ENCODE results near the gene TTPAL.

The TTPAL gene

GRCh38 chr20:44542890-44543289 is 67.2 kb downstream of the TTPAL start:
- no peak for DNase-seq

- no peak for DNase-seq
These were observed 67.7 kb downstream of the TTPAL start for GRCh38 chr20:44543358-44543757.

All from AML-193 (cell line).